Left renal pelvis (tissue), 4 donors: ENCODE results near the gene FOXR1. TPM values are rescaled to one million over a fixed set of nuclear protein-coding genes. Genes with fewer than 3 reads are reported as not detected.

Source experiments
- DNase-seq, 4 donors: peaks; one replicate each; pipeline ENCODE4 v3.0.0-alpha.2; 2013; ENCODE audit warnings: low read depth in 4 of 4, low spot score in 3 of 4
- polyA plus RNA-seq, 4 donors: library from polyadenylated mRNA; unstranded; fragments of 120-200 nt; gene quantifications; one replicate each; pipeline ENCODE4 v1.2.1, GENCODE V29; 2013; ENCODE audit not compliant: insufficient read length in 4 of 4

FOXR1 gene
- polyA plus RNA-seq = not detected

DNA sequence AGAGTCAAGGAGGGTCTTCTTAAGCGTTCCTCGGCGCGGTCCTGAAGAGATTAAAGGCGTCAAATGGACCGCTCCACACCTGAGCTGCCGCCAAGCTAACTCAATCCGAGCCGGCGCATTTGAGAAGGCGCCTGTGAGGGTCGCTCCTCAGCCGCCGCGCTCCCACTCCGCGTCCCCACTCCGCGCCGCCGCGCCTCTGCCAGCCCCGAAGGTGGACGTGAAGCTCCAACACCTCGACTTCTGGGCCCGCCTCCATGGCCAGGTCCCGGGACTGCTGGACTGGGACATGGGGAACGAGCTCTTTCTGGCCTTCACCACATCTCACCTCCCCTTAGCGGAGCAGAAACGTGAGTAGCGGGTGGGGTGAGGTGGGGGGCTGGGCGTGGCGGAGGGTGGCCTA is at the start of gene FOXR1:
FOXR1 (plus strand) TSS at position 116 of the 400 bp plus-strand sequence; CDS start at position 287, 171 bp downstream.
- no peak for DNase-seq

DNA sequence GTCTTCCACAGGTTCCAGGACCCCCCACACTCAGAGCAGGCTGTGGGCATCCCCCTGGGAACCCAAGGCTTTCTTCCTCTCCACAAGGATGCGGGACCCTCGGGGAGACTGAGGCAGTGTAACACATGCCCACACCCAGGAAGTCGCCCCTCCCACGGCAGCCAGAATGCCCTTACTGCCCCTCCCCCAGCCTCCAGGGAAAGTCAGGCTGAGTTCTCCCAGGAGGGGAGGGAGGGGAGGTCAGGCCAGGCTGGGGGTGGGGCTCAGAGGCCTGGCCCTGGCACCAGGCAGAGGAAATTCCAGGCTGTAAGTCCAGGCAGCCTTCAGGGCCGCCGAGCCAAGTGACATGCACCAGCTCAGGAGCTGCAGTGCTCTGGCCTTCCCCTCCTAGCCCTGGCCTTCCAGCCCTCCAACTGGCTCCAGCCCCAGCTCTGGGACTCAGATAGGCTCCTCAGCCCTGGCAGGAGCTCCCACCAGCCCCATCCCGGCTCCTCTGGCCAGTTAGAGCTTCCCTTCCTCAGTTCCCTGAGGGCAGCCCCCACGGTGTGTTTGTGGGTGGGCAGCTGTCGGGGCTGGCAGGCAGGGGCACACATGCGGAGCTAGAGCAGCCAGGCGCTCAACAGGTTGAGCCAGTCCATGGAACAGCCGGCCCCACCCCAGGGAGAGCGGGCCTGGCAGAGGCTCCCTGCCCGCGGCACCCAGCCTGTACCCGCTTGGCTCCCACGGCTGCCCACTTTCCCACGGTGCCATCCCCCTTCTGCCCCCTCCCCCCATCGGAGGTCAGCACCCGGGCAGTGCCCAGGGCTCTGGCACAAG is 49.4 kb upstream of the FOXR1 start:
- DNase-seq = no peak

GRCh38 chr11:118922745-118923627 is 48.6 kb upstream of the FOXR1 start:
- no peak for DNase-seq

DNA sequence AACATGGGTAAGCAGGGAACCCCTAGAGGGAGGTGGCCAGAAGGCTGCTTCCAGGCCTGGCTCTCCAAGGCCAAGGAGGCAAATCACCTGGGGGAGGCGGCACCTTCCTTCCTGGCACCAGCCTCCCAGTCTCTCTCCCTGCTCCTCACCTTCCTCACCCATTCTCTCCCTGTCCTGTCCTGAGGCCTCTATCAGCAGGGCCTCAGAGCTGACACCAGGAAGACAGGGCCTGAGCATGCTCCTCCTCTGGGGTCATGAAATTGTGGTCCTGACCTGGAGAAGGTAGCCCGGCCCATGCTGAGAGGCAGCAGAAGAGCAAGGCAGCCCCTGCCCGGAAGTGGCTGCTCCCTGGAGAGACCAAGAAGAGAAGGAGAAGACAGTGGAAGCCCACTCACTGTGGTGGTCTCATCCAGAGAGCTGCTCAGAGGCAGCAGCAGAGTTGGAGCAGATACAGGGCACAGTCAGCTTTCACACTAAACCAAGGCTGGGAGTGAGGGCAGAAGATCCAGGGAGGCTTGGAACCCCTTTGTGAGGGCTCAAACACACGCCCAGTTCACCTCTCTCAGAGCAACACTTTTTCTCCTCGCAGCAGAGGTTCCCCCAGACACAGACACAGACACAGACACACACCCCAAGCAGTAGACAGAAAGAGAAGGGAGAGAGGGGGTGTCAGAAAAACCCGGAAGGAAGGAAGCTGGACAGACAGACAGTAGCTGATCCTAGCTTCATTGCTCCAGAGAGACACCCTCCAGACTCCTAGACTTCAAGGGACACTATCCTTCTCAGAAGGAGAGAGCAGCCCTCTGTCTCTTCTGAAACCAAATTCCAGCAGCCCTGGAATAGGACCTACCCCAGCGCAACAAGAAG is 47.6 kb upstream of the FOXR1 start:
- no peak for DNase-seq

DNA sequence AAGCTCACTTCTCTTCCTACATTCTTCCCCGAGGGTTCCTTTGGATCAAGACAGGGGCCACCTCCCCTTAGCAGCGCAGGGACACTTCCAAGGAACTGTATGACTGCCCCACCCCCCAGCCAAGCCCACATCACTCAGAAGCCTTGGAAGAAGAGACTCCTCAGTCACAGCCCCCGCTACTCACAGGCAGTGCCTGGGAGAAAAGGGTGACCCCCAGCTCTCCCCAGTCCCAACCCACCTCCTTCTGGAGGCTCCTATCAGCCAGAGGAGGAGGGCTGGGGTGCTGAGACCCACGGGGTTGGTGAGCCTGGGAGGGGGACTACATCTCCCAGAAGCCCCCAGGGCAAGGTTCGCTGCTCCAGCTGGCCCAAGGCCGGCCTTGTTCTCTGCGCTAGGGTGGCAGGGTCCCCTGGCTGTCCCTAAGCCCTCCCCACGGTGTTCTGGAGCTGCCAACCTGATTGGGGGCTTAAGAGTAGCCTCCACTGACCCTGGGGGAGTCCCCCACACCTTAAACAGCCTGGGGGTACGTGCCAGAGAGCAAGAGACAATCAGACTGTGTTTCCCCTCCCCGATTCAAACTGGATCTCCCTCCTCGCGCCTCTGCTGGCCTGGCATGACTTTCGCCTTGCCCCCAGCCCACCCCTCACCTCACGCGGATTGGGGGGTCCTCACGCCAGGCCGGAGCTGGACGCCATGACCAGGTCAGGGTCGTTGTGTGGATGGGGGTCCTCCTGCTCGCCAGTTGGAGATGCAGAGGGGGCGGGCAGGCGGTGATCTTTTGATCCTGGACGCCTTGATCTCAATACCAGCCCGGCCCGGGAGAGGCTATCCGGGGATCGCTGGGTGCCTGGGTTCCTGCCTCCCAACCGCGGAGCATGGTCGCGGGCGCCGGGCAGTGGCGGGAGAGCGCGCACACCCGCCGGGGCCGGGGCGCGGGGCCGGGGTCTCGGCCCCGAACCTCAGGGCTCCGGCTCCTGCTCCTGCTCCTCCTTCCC is 46.7 kb upstream of the FOXR1 start:
- DNase-seq = no peak

DNA sequence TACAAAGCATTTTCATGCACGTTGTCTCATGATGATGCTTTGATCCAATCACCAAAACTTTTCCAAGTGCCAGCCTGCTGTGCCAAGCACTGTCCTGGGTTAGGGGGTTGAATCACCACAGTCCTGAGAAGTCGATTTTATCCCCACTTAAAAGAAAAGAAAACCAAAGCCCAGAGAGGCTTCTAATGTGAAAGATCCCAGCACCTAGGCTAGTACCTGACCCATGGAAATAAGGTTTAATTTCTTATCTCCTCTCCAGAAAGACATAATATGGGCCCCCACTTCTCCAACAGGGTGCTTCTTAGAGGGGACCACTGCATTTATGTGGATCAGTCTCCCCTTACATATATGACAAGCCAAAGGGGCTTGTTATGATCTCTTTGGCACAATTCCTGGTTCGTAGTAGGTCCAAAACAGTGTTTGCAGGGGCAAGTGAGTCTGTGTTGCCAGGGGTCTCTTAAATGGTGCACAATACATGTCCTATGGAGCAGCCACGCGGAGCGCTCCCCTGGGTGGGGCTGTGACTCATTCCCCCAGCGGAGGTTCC is 43.9 kb upstream of the FOXR1 start:
- DNase-seq = no peak

GRCh38 chr11:118928101-118928869 is 43.3 kb upstream of the FOXR1 start:
- peak in 3 of 4 donors; percentile 86 to 91 (median 91) for DNase-seq

- DNase-seq = no peak
These were observed 42.6 kb upstream of the FOXR1 start for GRCh38 chr11:118928870-118929500.

DNA sequence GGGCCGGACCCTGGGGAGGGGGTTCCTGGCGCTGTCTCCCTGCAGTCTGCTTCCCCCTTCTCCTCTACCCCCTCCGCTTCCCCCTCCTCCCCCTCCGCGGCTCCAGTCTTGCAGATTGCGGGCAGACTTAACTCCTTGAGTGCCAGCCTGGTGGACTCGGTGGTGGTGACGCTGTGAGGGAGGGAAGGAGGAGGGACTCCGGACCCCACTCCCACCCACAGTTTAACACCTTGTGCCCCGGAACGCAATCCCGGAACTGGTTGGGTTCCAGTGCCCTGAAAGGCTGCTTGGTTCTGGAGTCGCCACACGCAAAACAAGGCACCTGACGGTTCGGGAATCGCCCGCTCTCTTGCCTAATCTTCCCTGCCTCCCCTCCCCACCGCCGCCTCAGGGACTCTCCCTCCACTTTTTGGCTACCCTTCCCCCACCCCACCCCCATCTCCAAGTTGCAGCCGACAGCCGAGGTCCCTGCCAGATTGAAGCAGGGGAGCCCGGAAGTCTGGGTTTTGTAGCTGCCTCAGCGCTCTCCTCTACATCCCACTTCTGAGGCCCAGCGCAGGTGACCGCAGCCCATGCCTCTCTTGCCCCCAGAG is 42.0 kb upstream of the FOXR1 start:
- DNase-seq = peak in 2 of 4 donors; percentile 85 to 91

DNA sequence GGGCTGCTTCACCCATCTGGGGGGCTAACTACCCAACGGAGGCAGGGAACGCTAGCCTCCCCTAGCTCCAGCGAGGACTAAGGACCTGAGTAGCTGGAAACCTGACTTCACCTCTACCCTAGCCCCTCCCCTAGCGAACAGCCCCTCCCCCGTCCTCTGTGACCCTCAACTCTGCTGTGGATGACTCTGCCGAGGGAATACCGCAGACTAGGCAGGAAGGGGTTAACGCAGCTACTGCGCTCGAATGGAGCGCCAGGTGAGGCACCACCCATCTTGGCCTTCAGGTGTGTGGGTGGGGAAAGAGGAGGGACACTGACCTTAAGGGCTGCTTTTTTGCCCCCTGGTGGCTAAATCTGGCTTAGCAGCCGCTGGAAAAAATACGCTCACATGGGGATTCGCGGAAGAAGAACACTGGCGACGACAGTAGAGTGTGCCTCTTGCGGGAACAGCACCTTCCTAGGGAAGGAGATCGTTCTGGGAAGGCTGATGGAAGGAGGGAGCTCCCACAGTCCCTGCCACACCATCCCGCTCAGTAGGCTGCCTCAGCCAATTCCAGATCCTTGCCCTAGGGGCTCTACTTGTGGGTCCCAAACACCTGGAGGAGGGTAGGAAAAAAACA is 41.4 kb upstream of the FOXR1 start:
- DNase-seq = peak in 1 of 4 donors; percentile 88

DNA sequence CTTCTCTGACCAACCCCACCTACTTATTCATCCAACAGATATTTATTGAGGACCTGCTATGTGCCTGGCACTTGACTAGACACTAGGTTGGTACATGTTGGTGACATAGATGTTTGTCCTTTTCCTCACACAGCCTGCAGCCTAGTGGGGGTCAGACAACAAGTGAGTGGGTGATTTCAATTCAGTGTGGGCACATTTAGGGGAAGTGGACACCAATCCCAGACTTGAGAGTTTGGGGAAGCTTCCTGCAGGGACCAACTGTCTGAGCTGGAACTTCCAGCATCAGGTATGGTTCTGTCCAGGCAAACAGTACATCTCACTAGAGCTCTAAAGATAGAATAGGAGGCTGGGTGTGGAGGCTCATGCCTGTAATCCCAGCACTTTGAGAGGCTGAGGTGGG is 40.0 kb upstream of the FOXR1 start:
- DNase-seq = no peak

DNA sequence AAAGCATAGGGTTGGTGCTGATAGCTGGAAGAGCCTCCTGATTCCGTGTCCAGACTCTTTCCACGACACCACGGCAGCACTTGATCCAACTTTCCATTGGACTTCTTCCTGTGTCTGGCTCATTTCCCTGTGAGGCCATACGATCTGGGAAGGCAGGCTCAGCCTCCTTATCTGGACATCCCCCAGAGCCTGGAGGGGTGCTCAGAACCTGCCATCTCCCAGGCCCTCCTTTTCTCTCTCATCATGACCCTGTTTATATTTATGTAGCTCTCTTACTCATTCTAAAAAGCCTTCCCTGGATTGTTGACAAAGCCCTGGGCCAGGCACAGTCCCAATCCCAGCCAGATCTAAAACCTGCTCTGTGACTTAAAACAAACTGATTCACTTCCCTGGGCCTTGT is 38.1 kb upstream of the FOXR1 start:
- no peak for DNase-seq

DNA sequence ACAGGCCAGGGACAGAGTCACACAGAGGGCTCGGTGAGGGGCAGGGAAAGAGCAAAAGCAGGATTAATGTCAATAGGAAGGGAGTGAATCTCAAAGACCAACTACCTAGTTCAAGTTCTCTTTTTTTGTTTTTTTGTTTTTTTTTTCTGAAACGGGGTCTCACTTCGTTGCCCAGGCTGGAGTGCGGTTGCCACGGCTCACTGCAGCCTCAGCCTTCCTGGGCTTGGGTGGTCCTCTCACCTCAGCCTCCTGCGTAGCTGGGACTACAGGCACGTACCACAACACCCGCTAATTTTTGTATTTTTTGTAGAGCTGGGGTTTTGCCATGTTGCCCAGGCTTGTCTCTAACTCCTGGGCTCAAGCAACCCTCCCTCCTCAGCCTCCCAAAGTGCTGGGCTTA is 36.2 kb upstream of the FOXR1 start:
- DNase-seq = no peak

DNA sequence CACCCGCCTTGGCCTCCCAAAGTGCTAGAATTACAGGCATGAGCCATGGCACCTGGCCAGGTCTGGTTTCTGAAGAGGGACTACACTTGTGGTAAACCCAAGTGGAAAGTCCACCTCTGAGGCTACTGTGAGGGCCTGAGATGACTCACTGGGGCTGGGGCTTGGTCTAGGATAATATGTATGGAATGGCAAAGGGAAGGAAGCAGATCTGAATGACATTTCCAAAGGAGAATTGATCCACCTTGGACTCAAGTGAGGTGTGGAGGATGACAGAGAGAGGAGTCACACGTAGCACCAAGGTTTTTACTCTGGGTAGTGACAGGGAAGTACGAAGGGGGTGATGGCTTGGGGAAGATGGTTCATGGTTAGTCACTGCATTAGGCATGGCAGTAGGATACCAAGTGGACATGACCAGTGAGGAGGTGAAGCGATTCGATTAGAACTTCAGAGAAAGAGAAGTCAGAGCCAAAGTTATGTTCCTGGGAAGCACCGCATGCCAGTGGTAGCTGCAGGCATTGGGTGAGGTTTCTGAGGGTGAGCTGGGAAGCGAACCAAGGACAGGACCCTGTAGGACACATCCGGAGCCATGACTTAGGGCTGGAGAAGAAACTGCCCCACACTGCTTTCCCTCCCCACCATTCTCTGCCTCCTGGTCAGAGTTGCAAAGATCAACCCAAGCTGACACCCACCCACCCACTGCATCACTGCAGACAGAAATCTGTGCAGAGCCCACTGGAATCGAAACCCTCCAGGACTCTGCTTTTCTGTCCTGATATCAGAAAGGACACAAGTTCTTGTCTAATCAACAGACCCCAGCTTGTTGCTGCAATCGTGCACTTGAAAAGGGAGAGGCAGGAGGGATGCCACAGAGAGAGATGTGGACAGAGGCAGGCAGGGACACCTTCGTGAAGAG is 32.8 kb upstream of the FOXR1 start:
- no peak for DNase-seq

DNA sequence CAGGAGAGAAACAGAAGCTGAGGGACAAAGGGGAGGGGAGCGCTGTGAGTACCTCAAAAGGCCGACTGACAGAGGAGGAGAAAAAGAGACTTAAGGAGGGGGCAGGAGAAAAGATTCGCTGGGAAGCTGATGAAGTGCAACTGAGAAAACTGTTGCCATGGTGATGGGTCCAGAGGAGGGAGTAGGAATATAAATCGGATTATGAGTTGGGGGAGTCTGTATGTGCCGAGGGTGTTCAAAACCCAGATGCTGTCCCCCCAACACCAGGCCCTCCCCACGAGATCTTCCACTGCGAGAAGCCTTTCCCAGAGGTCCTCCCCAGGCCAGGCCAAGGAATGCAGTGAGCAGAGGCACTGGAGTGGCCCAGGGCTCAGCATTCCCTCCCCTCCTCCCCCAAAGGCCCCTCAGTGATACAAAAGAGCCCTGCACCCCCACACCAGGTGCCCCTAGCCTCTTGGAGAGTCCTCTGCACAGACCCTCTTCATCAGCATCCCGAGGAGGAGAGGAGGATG is 32.1 kb upstream of the FOXR1 start:
- no peak for DNase-seq
